Right lobe of liver (tissue), 4 donors: ENCODE measurements around the gene TANGO2.

Experiments used
- POLR2A ChIP-seq: fragments of 450-650 bp; IDR thresholded peaks from one replicate; pipeline ENCODE4 v1.6.1; 2017; ENCODE audit warnings: antibody characterized with exemption, mild to moderate bottlenecking
- TF ChIP-seq, protein P1 (sequence below), 4 donors: fragments of 200-600 bp in 3 of 4; fragments of 450-650 bp in 1 of 4; IDR thresholded peaks; one replicate each; pipeline versions ENCODE4 v1.5.1 to v1.8.0; 2016 to 2022; ENCODE audit warnings: antibody characterized with exemption in 4 of 4, mild to moderate bottlenecking in 2 of 4
- donor health status: DM: no; HTN: no; CAD: no.
- donor health status: DM: no; HTN: no; CAD: no.
- donor health status: DM: no; HTN: yes; CAD: no.

DNA sequence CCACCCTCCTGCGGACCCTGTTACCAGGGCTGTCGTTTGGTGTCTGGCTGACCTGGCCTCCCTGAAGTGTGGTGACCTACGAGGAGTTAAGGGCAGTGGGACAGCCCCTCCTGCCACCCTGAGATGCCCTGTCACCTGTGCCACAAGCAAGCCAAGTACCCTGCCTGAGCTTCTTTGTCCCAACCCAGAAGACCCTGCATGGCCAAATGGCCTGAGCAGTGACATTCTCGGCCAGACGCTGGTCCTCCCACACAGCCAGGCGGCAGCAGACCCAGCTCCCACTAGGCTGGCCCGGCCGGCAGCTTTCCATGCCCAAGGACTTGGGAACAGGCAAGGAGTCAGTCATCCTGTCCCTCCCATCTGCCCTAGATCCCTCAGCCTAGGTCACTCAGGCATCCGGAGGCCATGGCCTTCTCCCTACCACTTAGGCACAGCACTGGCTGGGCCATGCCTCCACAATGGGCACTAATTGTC is 11.9 kb upstream of the TANGO2 start:
- TF ChIP-seq, protein P1, sequence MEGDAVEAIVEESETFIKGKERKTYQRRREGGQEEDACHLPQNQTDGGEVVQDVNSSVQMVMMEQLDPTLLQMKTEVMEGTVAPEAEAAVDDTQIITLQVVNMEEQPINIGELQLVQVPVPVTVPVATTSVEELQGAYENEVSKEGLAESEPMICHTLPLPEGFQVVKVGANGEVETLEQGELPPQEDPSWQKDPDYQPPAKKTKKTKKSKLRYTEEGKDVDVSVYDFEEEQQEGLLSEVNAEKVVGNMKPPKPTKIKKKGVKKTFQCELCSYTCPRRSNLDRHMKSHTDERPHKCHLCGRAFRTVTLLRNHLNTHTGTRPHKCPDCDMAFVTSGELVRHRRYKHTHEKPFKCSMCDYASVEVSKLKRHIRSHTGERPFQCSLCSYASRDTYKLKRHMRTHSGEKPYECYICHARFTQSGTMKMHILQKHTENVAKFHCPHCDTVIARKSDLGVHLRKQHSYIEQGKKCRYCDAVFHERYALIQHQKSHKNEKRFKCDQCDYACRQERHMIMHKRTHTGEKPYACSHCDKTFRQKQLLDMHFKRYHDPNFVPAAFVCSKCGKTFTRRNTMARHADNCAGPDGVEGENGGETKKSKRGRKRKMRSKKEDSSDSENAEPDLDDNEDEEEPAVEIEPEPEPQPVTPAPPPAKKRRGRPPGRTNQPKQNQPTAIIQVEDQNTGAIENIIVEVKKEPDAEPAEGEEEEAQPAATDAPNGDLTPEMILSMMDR (IDR thresholded peaks at IDR 0.05) = no peak
- TF ChIP-seq POLR2A = no peak
